Ishikawa (cell line): Measurements from ENCODE around the gene LRRC75B.

Experiments used
- CEBPB ChIP-seq: IDR thresholded peaks from 2 replicates; pipeline ENCODE4 v1.6.1; 2012
- CREB1 ChIP-seq: IDR thresholded peaks from 2 replicates; pipeline ENCODE4 v1.6.1; 2012; ENCODE audit warnings: low read depth
- EGR1 ChIP-seq: IDR thresholded peaks from 2 replicates; pipeline ENCODE4 v1.6.1; 2012
- EP300 ChIP-seq: IDR thresholded peaks from 2 replicates; pipeline ENCODE4 v1.6.1; 2012; ENCODE audit warnings: borderline replicate concordance
- FOXM1 ChIP-seq: IDR thresholded peaks from 2 replicates; pipeline ENCODE4 v1.6.1; 2012; ENCODE audit warnings: low read depth, borderline replicate concordance
- MAX ChIP-seq: IDR thresholded peaks from 2 replicates; pipeline ENCODE4 v1.6.1; 2012
- NFIC ChIP-seq: IDR thresholded peaks from 2 replicates; pipeline ENCODE4 v1.6.1; 2012
- RAD21 ChIP-seq: IDR thresholded peaks from 2 replicates; pipeline ENCODE4 v1.6.1; 2012; ENCODE audit warnings: low read depth
- REST ChIP-seq: IDR thresholded peaks from 2 replicates; pipeline ENCODE4 v1.6.1; 2012; ENCODE audit warnings: low read depth, mild to moderate bottlenecking
- TAF1 ChIP-seq: IDR thresholded peaks from 2 replicates; pipeline ENCODE4 v1.6.1; 2012; ENCODE audit warnings: low read depth, mild to moderate bottlenecking
- TCF12 ChIP-seq: IDR thresholded peaks from 2 replicates; pipeline ENCODE4 v1.6.1; 2012; ENCODE audit warnings: low read depth
- TEAD4 ChIP-seq: IDR thresholded peaks from 2 replicates; pipeline ENCODE4 v1.6.1; 2012
- USF1 ChIP-seq: IDR thresholded peaks from 2 replicates; pipeline ENCODE4 v1.6.1; 2012
- YY1 ChIP-seq: IDR thresholded peaks from 2 replicates; pipeline ENCODE4 v1.6.1; 2012; ENCODE audit warnings: low read depth
- ZBTB7A ChIP-seq: IDR thresholded peaks from 2 replicates; pipeline ENCODE4 v1.6.1; 2012; ENCODE audit warnings: low read depth

LRRC75B gene

DNA sequence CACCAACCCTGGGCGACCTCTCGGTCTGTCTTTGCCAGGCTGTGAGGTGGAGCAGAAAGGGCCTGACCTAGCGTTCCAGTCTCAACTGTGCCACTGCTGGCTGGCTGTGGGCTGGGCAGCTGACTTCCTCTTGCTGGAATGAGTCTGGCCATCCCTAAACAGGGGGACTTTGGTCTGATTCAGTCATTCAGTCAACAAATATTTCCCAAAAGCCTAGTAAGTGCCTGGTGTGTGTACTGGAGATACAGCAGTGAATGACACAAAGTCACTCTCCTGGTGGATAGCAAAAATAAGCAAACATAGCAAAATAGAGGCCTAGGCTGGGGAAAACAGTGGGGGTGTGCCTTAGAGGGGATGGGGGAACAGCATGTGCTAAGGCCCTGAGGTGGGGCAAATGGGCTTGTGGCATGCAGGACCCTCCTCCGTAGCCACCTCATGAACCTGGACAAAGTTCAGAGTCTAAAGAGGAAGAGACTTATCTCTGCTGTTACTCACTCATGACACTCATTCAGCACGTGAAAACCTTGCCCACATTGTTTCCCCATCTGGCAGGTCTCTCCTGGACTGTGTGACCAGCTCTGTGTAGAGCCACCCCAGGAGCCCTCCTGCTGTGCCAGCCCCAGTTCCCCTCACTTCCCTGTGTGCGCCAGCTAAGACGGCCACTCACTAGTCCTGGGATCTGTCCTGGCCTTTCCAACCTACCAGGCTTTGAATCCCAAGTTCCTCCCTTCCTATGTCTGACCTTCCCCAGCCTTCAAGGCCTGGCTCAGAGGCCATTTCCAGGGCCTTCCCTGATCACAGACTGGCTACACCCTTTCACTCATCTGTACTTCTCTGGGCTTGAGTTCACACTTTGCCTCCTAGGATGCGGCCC, 42.6 kb downstream of the LRRC75B start:
- no peak for TF ChIP-seq REST
- no peak for TF ChIP-seq CEBPB
- no peak for TF ChIP-seq USF1
- no peak for TF ChIP-seq CREB1
- no peak for TF ChIP-seq TCF12
- no peak for TF ChIP-seq ZBTB7A
- TF ChIP-seq EGR1, result no peak
- TF ChIP-seq TAF1, result no peak
- TF ChIP-seq RAD21, result no peak
- no peak for TF ChIP-seq NFIC
- no peak for TF ChIP-seq TEAD4
- TF ChIP-seq EP300, result no peak
- TF ChIP-seq MAX, result no peak

DNA sequence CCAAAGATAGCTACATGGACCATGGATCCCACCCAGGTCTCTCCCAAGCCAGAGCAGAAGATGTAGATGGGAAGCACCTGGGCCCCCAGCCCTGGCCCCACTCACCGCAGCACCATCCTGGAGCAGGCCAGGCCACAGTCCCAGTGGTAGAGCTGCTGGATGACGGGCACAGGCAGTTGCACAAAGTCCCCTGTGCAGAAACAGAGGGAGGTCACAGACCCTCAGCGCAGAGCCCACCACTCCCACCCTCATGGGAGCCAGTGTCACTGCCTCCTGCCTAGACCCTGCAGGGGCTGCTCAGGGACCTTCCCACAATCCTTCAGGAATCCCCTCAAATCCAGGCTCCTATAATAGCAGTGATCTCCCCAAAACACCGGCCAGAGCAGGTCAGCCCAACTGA, 44.1 kb downstream of the LRRC75B start:
- TF ChIP-seq RAD21 (no peak), NFIC (no peak), YY1 (no peak), USF1 (no peak), TCF12 (no peak), TAF1 (no peak), CEBPB (no peak), EGR1 (no peak), REST (no peak), EP300 (no peak), CREB1 (no peak), FOXM1 (no peak), ZBTB7A (no peak), TEAD4 (no peak), MAX (no peak)

GRCh38 chr22:24543679-24544243, 49.1 kb downstream of the LRRC75B start:
- TF ChIP-seq CREB1, result no peak
- TF ChIP-seq TAF1, result no peak
- TF ChIP-seq ZBTB7A, result no peak
- no peak for TF ChIP-seq FOXM1
- no peak for TF ChIP-seq YY1
- no peak for TF ChIP-seq TCF12
- no peak for TF ChIP-seq TEAD4
- TF ChIP-seq EP300, result no peak
- TF ChIP-seq EGR1, result no peak
- TF ChIP-seq USF1, result no peak
- TF ChIP-seq CEBPB, result no peak
- no peak for TF ChIP-seq REST
- no peak for TF ChIP-seq NFIC
- no peak for TF ChIP-seq RAD21
- TF ChIP-seq MAX, result no peak
